HEK293 (cell line): Measurements from ENCODE around the gene SOAT2.

Experiments
- TF ChIP-seq, protein P1 (sequence below): fragments of 450-650 bp; formaldehyde crosslinking; IDR thresholded peaks from 2 replicates; pipeline ENCODE4 v1.5.1; 2017; ENCODE audit warnings: missing biosample characterization, missing genetic modification characterization
- TF ChIP-seq, protein P2 (sequence below): fragments of 450-650 bp; formaldehyde crosslinking; IDR thresholded peaks from 2 replicates; pipeline ENCODE4 v1.5.1; 2016; ENCODE audit warnings: missing biosample characterization, missing genetic modification characterization

DNA sequence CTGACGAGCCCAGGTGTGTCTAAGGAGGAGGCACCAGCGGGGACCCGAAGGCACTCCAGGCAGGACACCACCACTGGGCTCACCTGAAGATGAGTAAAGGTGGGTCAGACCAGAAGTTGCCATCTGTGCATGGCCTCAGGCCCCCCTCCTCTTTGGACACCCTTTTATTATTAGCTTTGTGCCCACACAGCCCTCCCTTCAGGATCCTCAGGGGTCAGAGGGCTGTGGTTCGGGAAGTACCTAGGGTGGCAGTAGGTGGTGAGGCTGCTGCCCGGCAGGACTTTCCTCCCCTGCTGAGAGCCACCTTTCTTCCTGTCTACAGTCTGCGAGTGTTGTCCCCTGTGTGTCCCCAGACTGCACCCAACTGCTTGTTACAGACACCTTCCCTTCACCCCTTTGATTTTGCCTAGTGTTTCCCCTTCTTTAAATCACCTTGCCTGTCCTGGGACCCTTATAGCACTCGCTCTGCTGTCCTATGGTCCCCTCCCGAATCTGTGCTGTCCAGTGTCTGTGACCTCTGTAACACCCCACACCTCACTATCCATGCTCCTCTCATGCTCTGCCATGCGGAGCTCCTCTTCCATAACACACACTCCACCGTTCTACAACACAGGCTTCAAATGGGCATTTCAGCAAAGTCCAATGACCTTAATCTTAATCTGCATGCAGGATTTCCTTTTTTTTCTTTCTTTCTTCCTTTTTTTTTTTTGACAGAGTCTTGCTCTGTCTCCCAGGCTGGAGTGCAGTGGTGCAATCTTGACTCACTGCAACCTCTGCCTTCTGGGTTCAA, 25.7 kb downstream of the SOAT2 start:
- TF ChIP-seq, protein P1, sequence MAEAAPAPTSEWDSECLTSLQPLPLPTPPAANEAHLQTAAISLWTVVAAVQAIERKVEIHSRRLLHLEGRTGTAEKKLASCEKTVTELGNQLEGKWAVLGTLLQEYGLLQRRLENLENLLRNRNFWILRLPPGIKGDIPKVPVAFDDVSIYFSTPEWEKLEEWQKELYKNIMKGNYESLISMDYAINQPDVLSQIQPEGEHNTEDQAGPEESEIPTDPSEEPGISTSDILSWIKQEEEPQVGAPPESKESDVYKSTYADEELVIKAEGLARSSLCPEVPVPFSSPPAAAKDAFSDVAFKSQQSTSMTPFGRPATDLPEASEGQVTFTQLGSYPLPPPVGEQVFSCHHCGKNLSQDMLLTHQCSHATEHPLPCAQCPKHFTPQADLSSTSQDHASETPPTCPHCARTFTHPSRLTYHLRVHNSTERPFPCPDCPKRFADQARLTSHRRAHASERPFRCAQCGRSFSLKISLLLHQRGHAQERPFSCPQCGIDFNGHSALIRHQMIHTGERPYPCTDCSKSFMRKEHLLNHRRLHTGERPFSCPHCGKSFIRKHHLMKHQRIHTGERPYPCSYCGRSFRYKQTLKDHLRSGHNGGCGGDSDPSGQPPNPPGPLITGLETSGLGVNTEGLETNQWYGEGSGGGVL (tag by site-specific recombination): no peak
- TF ChIP-seq, protein P2, sequence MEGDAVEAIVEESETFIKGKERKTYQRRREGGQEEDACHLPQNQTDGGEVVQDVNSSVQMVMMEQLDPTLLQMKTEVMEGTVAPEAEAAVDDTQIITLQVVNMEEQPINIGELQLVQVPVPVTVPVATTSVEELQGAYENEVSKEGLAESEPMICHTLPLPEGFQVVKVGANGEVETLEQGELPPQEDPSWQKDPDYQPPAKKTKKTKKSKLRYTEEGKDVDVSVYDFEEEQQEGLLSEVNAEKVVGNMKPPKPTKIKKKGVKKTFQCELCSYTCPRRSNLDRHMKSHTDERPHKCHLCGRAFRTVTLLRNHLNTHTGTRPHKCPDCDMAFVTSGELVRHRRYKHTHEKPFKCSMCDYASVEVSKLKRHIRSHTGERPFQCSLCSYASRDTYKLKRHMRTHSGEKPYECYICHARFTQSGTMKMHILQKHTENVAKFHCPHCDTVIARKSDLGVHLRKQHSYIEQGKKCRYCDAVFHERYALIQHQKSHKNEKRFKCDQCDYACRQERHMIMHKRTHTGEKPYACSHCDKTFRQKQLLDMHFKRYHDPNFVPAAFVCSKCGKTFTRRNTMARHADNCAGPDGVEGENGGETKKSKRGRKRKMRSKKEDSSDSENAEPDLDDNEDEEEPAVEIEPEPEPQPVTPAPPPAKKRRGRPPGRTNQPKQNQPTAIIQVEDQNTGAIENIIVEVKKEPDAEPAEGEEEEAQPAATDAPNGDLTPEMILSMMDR (tag by site-specific recombination): no peak
